Sigmoid colon (tissue), 4 donors: ENCODE results near the gene TRIP6.
"Not testable (repeated sequence)": the region's sequence is repeated elsewhere in the genome, so short reads cannot be mapped to it uniquely, and the experiment has no call there.

ENCODE experiments used
- CTCF ChIP-seq, 4 experiments: fragments of 450-650 bp in 3 of 4; fragments of 200-600 bp in 1 of 4; IDR thresholded peaks; one replicate each; pipeline ENCODE4 v1.5.1; 2016 to 2019; ENCODE audit warnings: antibody characterized with exemption in 4 of 4, mild to moderate bottlenecking in 3 of 4, moderate library complexity in 2 of 4
- EP300 ChIP-seq, 4 donors: sonication (generic); formaldehyde crosslinking; IDR thresholded peaks; one replicate each; pipeline ENCODE4 v1.6.1; 2017; ENCODE audit warnings: antibody characterized with exemption in 4 of 4
- POLR2A ChIP-seq, 2 donors: fragments of 450-650 bp; IDR thresholded peaks; one replicate each; pipeline ENCODE4 v1.6.1; 2016; ENCODE audit warnings: antibody characterized with exemption in 2 of 2, mild to moderate bottlenecking in 2 of 2, moderate library complexity in 2 of 2
- POLR2AphosphoS5 ChIP-seq, 4 donors: sonication (generic); formaldehyde crosslinking; IDR thresholded peaks; one replicate each; pipeline ENCODE4 v1.6.1; 2017; ENCODE audit warnings: antibody characterized with exemption in 4 of 4

- TF ChIP-seq CTCF, POLR2AphosphoS5, POLR2A, EP300 (IDR thresholded peaks at IDR 0.05): not testable (repeated sequence)
Measured at GRCh38 chr7:100910443-100910842, 43.3 kb downstream of the TRIP6 start.
